Stimulated activated CD8-positive, alpha-beta memory T cell treated with anti-CD3 and anti-CD28 coated beads, Interleukin-2, amount 100 ng/mL, for 48 hours (primary cell): ENCODE measurements around the gene DSP.

Source experiments
- DNase-seq, 2 donors: peaks; one replicate each; pipeline ENCODE4 v3.0.0-alpha.2; 2020; ENCODE audit warnings: low read depth in 2 of 2

The DSP gene

GRCh38 chr6:7594579-7595125 lies 53.2 kb downstream of the DSP start:
- DNase-seq = no peak

GRCh38 chr6:7604003-7604402 lies 62.5 kb downstream of the DSP start:
- no peak for DNase-seq

- DNase-seq = no peak
These were observed 63.0 kb downstream of the DSP start for GRCh38 chr6:7604506-7604905.

- no peak for DNase-seq
These were observed 74.3 kb downstream of the DSP start for GRCh38 chr6:7615611-7616383.

- no peak for DNase-seq
These were observed 76.6 kb downstream of the DSP start for GRCh38 chr6:7617801-7618764.

- DNase-seq = no peak
These were observed 80.3 kb downstream of the DSP start for GRCh38 chr6:7621761-7622160.

- no peak for DNase-seq
These were observed 83.6 kb downstream of the DSP start for GRCh38 chr6:7624796-7625710.

GRCh38 chr6:7628479-7628878 lies 87.0 kb downstream of the DSP start:
- DNase-seq = no peak

GRCh38 chr6:7628909-7629308 lies 87.4 kb downstream of the DSP start:
- no peak for DNase-seq

- no peak for DNase-seq
These were observed 87.8 kb downstream of the DSP start for GRCh38 chr6:7629321-7629720.

GRCh38 chr6:7630792-7631191 lies 89.3 kb downstream of the DSP start:
- no peak for DNase-seq

- DNase-seq = no peak
These were observed 90.0 kb downstream of the DSP start for GRCh38 chr6:7631466-7631865.

GRCh38 chr6:7632501-7633290 lies 91.2 kb downstream of the DSP start:
- DNase-seq = no peak

GRCh38 chr6:7633361-7633760 lies 91.9 kb downstream of the DSP start:
- DNase-seq = no peak

GRCh38 chr6:7636151-7636550 lies 94.7 kb downstream of the DSP start:
- no peak for DNase-seq
